NCI-H2171 (cell line): ENCODE measurements around the gene SYNDIG1.

ENCODE experiments used
- DNase-seq: peaks from one replicate; lab custom pipeline; 2025; lab: John Stamatoyannopoulos, UW

SYNDIG1 gene

GRCh38 chr20:24567508-24567907, 98.1 kb downstream of the SYNDIG1 start:
- DNase-seq: no peak

GRCh38 chr20:24568842-24569241, 99.4 kb downstream of the SYNDIG1 start:
- no peak for DNase-seq

GRCh38 chr20:24571159-24571558, 101.7 kb downstream of the SYNDIG1 start:
- no peak for DNase-seq

GRCh38 chr20:24572140-24572539, 102.7 kb downstream of the SYNDIG1 start:
- no peak for DNase-seq

- DNase-seq: no peak
Observed at GRCh38 chr20:24572862-24573261, 103.4 kb downstream of the SYNDIG1 start.

- no peak for DNase-seq
Observed at GRCh38 chr20:24573557-24573956, 104.1 kb downstream of the SYNDIG1 start.

GRCh38 chr20:24574307-24574706, 104.9 kb downstream of the SYNDIG1 start:
- DNase-seq: no peak

- no peak for DNase-seq
Observed at GRCh38 chr20:24574797-24575196, 105.4 kb downstream of the SYNDIG1 start.

- DNase-seq: no peak
Observed at GRCh38 chr20:24575811-24576210, 106.4 kb downstream of the SYNDIG1 start.

GRCh38 chr20:24576447-24576846, 107.0 kb downstream of the SYNDIG1 start:
- DNase-seq: no peak

- DNase-seq: no peak
Observed at GRCh38 chr20:24577271-24577909, 108.0 kb downstream of the SYNDIG1 start.

GRCh38 chr20:24578567-24579415, 109.4 kb downstream of the SYNDIG1 start:
- DNase-seq: no peak

GRCh38 chr20:24579475-24579874, 110.0 kb downstream of the SYNDIG1 start:
- DNase-seq: no peak

- no peak for DNase-seq
Observed at GRCh38 chr20:24580006-24580405, 110.6 kb downstream of the SYNDIG1 start.

- DNase-seq: no peak
Observed at GRCh38 chr20:24580855-24581254, 111.4 kb downstream of the SYNDIG1 start.

GRCh38 chr20:24581443-24582170, 112.2 kb downstream of the SYNDIG1 start:
- no peak for DNase-seq

GRCh38 chr20:24582373-24583168, 113.1 kb downstream of the SYNDIG1 start:
- DNase-seq: no peak

GRCh38 chr20:24583169-24583792, 113.9 kb downstream of the SYNDIG1 start:
- no peak for DNase-seq

- no peak for DNase-seq
Observed at GRCh38 chr20:24584078-24584477, 114.6 kb downstream of the SYNDIG1 start.

- DNase-seq: no peak
Observed at GRCh38 chr20:24584538-24585356, 115.3 kb downstream of the SYNDIG1 start.
